ENCODE results near the gene SLIT3. TPM values are rescaled to one million over a fixed set of nuclear protein-coding genes. Genes with fewer than 3 reads are reported as not detected.

SLIT3 gene
- total and polyA plus RNA-seq, 10 of the 15 experiments (the other 5 are each of a cell fraction or from before 2014, with no cell fraction given): 0.05 TPM; not detected in 9

- TF ChIP-seq E4F1 (IDR thresholded peaks at IDR 0.05; ENCODE audit: borderline replicate concordance, partially characterized antibody): no peak
- TF ChIP-seq SMAD1 (IDR thresholded peaks at IDR 0.05; ENCODE audit: low read depth, partially characterized antibody): no peak
- no peak for TF ChIP-seq STAT3 (IDR thresholded peaks at IDR 0.05; ENCODE audit: low read depth, low read length)
- TF ChIP-seq E2F4 (IDR thresholded peaks at IDR 0.05; ENCODE audit: low read depth, low read length): no peak
These were observed 77.4 kb downstream of the SLIT3 start (continued) for GRCh38 chr5:169223595-169223953.

- POLR2A ChIA-PET: no interaction called here
- Histone ChIP-seq H3K4me2 (ENCODE audit: control insufficient read depth, insufficient read depth) (no peak overlapping the region), H3K36me3 (ENCODE audit: control insufficient read depth in 2 of 2, insufficient read depth in 2 of 2, low read length in 1 of 2) (no peaks in the 10 kb centered on the region), H3K27ac (ENCODE audit: control insufficient read depth, insufficient read depth) (no peak overlapping the region), H3K9me3 (replicated peaks; ENCODE audit: control insufficient read depth, insufficient read depth, low read length) (no peaks in the 10 kb centered on the region), H3K27me3 (replicated peaks in 1 of 2; ENCODE audit: control insufficient read depth in 2 of 2, insufficient read depth in 2 of 2, low read length in 1 of 2) (0 out of 4 replicates have a peak, but pooled peaks cover 0 to 3% of the 10 kb centered on the region in 2 experiments), H3K79me2 (ENCODE audit: control insufficient read depth, insufficient read depth, low read length) (no peaks in the 10 kb centered on the region), H3K4me3 (no peak overlapping the region), H2AFZ (ENCODE audit: control insufficient read depth, low read depth, low read length) (no peak overlapping the region), H3K4me1 (ENCODE audit: control insufficient read depth, insufficient read depth, low read length) (no peaks in the 10 kb centered on the region), H3K9ac (ENCODE audit: control insufficient read depth, insufficient read depth, low read length) (no peak overlapping the region), H4K20me1 (ENCODE audit: control insufficient read depth, insufficient read depth) (no peaks in the 10 kb centered on the region)
- RAD21 ChIA-PET (ENCODE audit: unreplicated experiment): no interaction called here
- WGBS (ENCODE audit: insufficient coverage, insufficient replicate concordance, low lambda C conversion rate, missing lambda C conversion rate): 28% methylated on average over 9 of the region's 9 CpGs
- no TSS peak for BruUV-seq (replicated peaks)
- TF ChIP-seq JUND (IDR thresholded peaks at IDR 0.05; ENCODE audit: low read depth, low read length): no peak
- TF ChIP-seq ATF2 (IDR thresholded peaks at IDR 0.05; ENCODE audit: low read length): no peak
- TF ChIP-seq SIN3A (IDR thresholded peaks at IDR 0.05; ENCODE audit: low read depth, low read length): no peak
- ATAC-seq (no peak), DNase-seq (ENCODE audit: low read depth, low spot score) (no peak), FAIRE-seq (no peak)
- SMC1A ChIA-PET (ENCODE audit: uncharacterized antibody, unreplicated experiment): interaction anchor here (0.6 to 0.7 kb wide), 2 partner anchors 298 to 1114 kb away, joined by 3 read pairs; no protein-coding TSS in a partner anchor
- in situ Hi-C loops (cut with MboI): no loop called here
- CTCF ChIA-PET: no interaction called here
- intact Hi-C loops (cut with micrococcal nuclease; ENCODE audit: unreplicated experiment): no loop called here
These were observed 77.9 kb downstream of the SLIT3 start for GRCh38 chr5:169222934-169223594.
